Effector memory CD4-positive, alpha-beta T cell (primary cell): ENCODE measurements around the gene GIMAP4.
A peak's percentile ranks its signal among the peaks of the same experiment; 100 is the strongest.
"Not testable (repeated sequence)": the region's sequence is repeated elsewhere in the genome, so short reads cannot be mapped to it uniquely, and the experiment has no call there.

ENCODE experiments used
- DNase-seq, 3 donors: peaks; one replicate each; pipeline ENCODE4 v3.0.0-alpha.2; 2020
- H3K27ac ChIP-seq: 2 replicates; pipeline ENCODE4 v1.7.0; 2013; ENCODE audit warnings: mild to moderate bottlenecking, low read length, moderate library complexity; ENCODE audit not compliant: insufficient read depth, poor library complexity, severe bottlenecking
- H3K27me3 ChIP-seq: replicated peaks from 2 replicates; pipeline ENCODE4 v1.7.0; 2013; ENCODE audit warnings: mild to moderate bottlenecking, low read length; ENCODE audit not compliant: insufficient read depth, control insufficient read depth, poor library complexity, severe bottlenecking
- H3K36me3 ChIP-seq: 2 replicates; pipeline ENCODE4 v1.7.0; 2013; ENCODE audit warnings: mild to moderate bottlenecking, low read length, moderate library complexity; ENCODE audit not compliant: control insufficient read depth, insufficient read depth
- H3K4me1 ChIP-seq: 2 replicates; pipeline ENCODE4 v1.7.0; 2013; ENCODE audit warnings: low read length, mild to moderate bottlenecking; ENCODE audit not compliant: control insufficient read depth, insufficient read depth, poor library complexity, severe bottlenecking
- H3K4me3 ChIP-seq: 2 replicates; pipeline ENCODE4 v1.7.0; 2013; ENCODE audit warnings: low read length, low read depth, mild to moderate bottlenecking; ENCODE audit not compliant: insufficient read depth, poor library complexity, severe bottlenecking
- H3K9me3 ChIP-seq: 2 replicates; pipeline ENCODE4 v1.7.0; 2013; ENCODE audit warnings: mild to moderate bottlenecking, low read length, moderate library complexity; ENCODE audit not compliant: control insufficient read depth

GIMAP4 gene

GRCh38 chr7:150572496-150572895, 5.3 kb downstream of the GIMAP4 start:
- no peak for DNase-seq
- Histone ChIP-seq H3K9me3 (peaks cover 36% of the 10 kb centered on the region), H3K4me3 (no peak overlapping the region)

GRCh38 chr7:150579979-150580637, 12.9 kb downstream of the GIMAP4 start:
- DNase-seq, result peak in 1 of 3 donors; percentile 44
- not testable (repeated sequence) for H3K27me3 ChIP-seq, H3K36me3 ChIP-seq, H3K27ac ChIP-seq, H3K4me1 ChIP-seq, H3K4me3 ChIP-seq
- H3K9me3 ChIP-seq, result peaks cover 31% of the 10 kb centered on the region

More at GRCh38 chr7:150572496-150572895, 5.3 kb downstream of the GIMAP4 start:
- Histone ChIP-seq H3K27me3 (no peaks in the 10 kb centered on the region), H3K4me1 (peaks cover 7% of the 10 kb centered on the region), H3K27ac (no peak overlapping the region), H3K36me3 (peaks cover 38% of the 10 kb centered on the region)

- peaks cover 31% of the 10 kb centered on the region for H3K9me3 ChIP-seq
- no peaks in the 10 kb centered on the region for H3K27me3 ChIP-seq
- no peak overlapping the region for H3K27ac ChIP-seq
- no peaks in the 10 kb centered on the region for H3K4me1 ChIP-seq
- no peak for DNase-seq
- H3K36me3 ChIP-seq, result no peaks in the 10 kb centered on the region
- no peak overlapping the region for H3K4me3 ChIP-seq
Observed at GRCh38 chr7:150580638-150581394, 13.6 kb downstream of the GIMAP4 start.

- Histone ChIP-seq H3K4me1 (peaks cover 13% of the 10 kb centered on the region), H3K9me3 (peaks cover 31% of the 10 kb centered on the region), H3K27me3 (no peaks in the 10 kb centered on the region), H3K36me3 (no peaks in the 10 kb centered on the region), H3K27ac (no peak overlapping the region), H3K4me3 (no peak overlapping the region)
- no peak for DNase-seq
Observed at GRCh38 chr7:150585199-150585598, 18.0 kb downstream of the GIMAP4 start.

GRCh38 chr7:150586068-150586784, 19.0 kb downstream of the GIMAP4 start:
- Histone ChIP-seq H3K27me3 (no peaks in the 10 kb centered on the region), H3K36me3 (no peaks in the 10 kb centered on the region), H3K9me3 (peaks cover 22% of the 10 kb centered on the region), H3K4me3 (no peak overlapping the region), H3K4me1 (peaks cover 13% of the 10 kb centered on the region), H3K27ac (no peak overlapping the region)
- DNase-seq, result no peak

- Histone ChIP-seq H3K4me1 (peaks cover 13% of the 10 kb centered on the region), H3K4me3 (no peak overlapping the region), H3K9me3 (peaks cover 18% of the 10 kb centered on the region), H3K27me3 (no peaks in the 10 kb centered on the region), H3K36me3 (no peaks in the 10 kb centered on the region), H3K27ac (no peak overlapping the region)
- no peak for DNase-seq
Observed at GRCh38 chr7:150586785-150587152, 19.6 kb downstream of the GIMAP4 start.

GRCh38 chr7:150587551-150587950, 20.4 kb downstream of the GIMAP4 start:
- Histone ChIP-seq H3K36me3 (no peaks in the 10 kb centered on the region), H3K9me3 (peaks cover 10% of the 10 kb centered on the region), H3K4me3 (no peak overlapping the region), H3K27me3 (no peaks in the 10 kb centered on the region), H3K4me1 (peaks cover 13% of the 10 kb centered on the region), H3K27ac (no peak overlapping the region)
- DNase-seq, result no peak

- H3K4me3 ChIP-seq, result no peak overlapping the region
- no peak overlapping the region for H3K27ac ChIP-seq
- H3K9me3 ChIP-seq, result peaks cover 5% of the 10 kb centered on the region
- no peaks in the 10 kb centered on the region for H3K27me3 ChIP-seq
- no peaks in the 10 kb centered on the region for H3K36me3 ChIP-seq
- DNase-seq, result no peak
- no peaks in the 10 kb centered on the region for H3K4me1 ChIP-seq
Observed at GRCh38 chr7:150594805-150595204, 27.6 kb downstream of the GIMAP4 start.

GRCh38 chr7:150595361-150595760, 28.2 kb downstream of the GIMAP4 start:
- no peak overlapping the region for H3K27ac ChIP-seq
- no peak overlapping the region for H3K4me3 ChIP-seq
- H3K9me3 ChIP-seq, result peaks cover 5% of the 10 kb centered on the region

GRCh38 chr7:150603600-150603999, 36.4 kb downstream of the GIMAP4 start:
- not testable (repeated sequence) for H3K36me3 ChIP-seq, H3K9me3 ChIP-seq, H3K27ac ChIP-seq, DNase-seq, H3K4me3 ChIP-seq, H3K27me3 ChIP-seq, H3K4me1 ChIP-seq

More at GRCh38 chr7:150595361-150595760, 28.2 kb downstream of the GIMAP4 start:
- Histone ChIP-seq H3K4me1 (no peaks in the 10 kb centered on the region), H3K27me3 (no peaks in the 10 kb centered on the region), H3K36me3 (no peaks in the 10 kb centered on the region)
- no peak for DNase-seq
